ENCODE results near the gene STIMATE. TPM values are rescaled to one million over a fixed set of nuclear protein-coding genes. Genes with fewer than 3 reads are reported as not detected.

STIMATE gene
- total RNA-seq, 2 experiments from 2014 or later: 18.1 to 19.0 TPM

- Histone ChIP-seq H3K4me3 (ENCODE audit: low read depth, low read length, poor library complexity, severe bottlenecking) (no peak overlapping the region), H3K4me1 (ENCODE audit: insufficient read depth, low read length, poor library complexity, severe bottlenecking) (no peaks in the 10 kb centered on the region), H3K4me2 (ENCODE audit: low read length) (no peak overlapping the region), H4K20me1 (ENCODE audit: insufficient read depth, low read length) (no peaks in the 10 kb centered on the region; the same call in 1 of the 2 replicates), H3K27ac (ENCODE audit: low read depth, low read length, poor library complexity, severe bottlenecking) (no peak overlapping the region), H3K9me2 (ENCODE audit: insufficient read depth, low read length) (no peaks in the 10 kb centered on the region), H3K9me3 (ENCODE audit: low read length) (no peaks in the 10 kb centered on the region), H3K36me3 (ENCODE audit: insufficient read depth, low read length) (no peaks in the 10 kb centered on the region), H2AFZ (ENCODE audit: low read length) (no peak overlapping the region), H3K79me2 (ENCODE audit: insufficient read depth, low read depth, low read length) (no peaks in the 10 kb centered on the region)
- ChIA-PET CTCF (ENCODE audit: unreplicated experiment) (no interaction called here), POLR2A (interaction anchor here (0.6 kb wide), 1 partner anchor 1261 kb away, joined by 3 read pairs; no protein-coding TSS in a partner anchor)
- TF ChIP-seq, protein P1, sequence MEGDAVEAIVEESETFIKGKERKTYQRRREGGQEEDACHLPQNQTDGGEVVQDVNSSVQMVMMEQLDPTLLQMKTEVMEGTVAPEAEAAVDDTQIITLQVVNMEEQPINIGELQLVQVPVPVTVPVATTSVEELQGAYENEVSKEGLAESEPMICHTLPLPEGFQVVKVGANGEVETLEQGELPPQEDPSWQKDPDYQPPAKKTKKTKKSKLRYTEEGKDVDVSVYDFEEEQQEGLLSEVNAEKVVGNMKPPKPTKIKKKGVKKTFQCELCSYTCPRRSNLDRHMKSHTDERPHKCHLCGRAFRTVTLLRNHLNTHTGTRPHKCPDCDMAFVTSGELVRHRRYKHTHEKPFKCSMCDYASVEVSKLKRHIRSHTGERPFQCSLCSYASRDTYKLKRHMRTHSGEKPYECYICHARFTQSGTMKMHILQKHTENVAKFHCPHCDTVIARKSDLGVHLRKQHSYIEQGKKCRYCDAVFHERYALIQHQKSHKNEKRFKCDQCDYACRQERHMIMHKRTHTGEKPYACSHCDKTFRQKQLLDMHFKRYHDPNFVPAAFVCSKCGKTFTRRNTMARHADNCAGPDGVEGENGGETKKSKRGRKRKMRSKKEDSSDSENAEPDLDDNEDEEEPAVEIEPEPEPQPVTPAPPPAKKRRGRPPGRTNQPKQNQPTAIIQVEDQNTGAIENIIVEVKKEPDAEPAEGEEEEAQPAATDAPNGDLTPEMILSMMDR (conservative IDR thresholded peaks at IDR 0.05; ENCODE audit: low read length): no peak
- no peak for TF ChIP-seq EZH2phosphoT487 (IDR thresholded peaks at IDR 0.05; ENCODE audit: borderline replicate concordance, low read depth, low read length)
- BruUV-seq (replicated peaks): no TSS peak
- no peak for DNase-seq (ENCODE audit: low spot score)
- intact Hi-C loops (cut with micrococcal nuclease; ENCODE audit: unreplicated experiment): no loop called here
These were observed 22.3 kb downstream of the STIMATE start for GRCh38 chr3:52874864-52875587.

DNA sequence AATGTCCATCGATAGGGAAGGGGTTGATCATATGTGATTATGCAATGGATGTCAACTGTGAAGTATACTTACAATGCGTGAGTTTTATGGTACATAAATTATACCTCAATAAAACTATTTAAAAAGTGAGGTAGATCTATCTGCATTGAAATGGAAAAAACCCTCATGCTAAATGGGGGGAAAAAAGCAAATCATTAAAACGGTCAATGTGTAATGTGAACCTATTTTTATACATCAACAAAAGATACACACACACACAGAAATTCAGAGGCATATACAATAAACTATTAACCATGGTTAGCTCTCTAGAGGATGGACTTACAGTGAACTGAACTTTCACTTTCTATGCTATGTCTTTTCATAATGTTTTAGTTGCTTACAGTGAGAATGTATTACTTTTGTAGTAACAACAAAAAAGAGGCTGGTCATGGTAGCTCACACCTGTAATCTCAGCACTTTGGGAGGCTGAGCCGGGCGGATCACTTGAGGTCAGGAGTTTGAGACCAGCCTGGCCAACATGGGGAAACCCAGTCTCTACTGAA lies 23.1 kb downstream of the STIMATE start:
- H3K4me2 ChIP-seq (ENCODE audit: low read length): no peak overlapping the region

GRCh38 chr3:52873433-52874159 lies 23.8 kb downstream of the STIMATE start:
- H3K9me3 ChIP-seq (ENCODE audit: low read length): no peaks in the 10 kb centered on the region
- no peak for TF ChIP-seq EZH2phosphoT487 (IDR thresholded peaks at IDR 0.05; ENCODE audit: borderline replicate concordance, low read depth, low read length)
- TF ChIP-seq, protein P1 (conservative IDR thresholded peaks at IDR 0.05; ENCODE audit: low read length): no peak
- H3K27ac ChIP-seq (ENCODE audit: low read depth, low read length, poor library complexity, severe bottlenecking): no peak overlapping the region
- no peak overlapping the region for H2AFZ ChIP-seq (ENCODE audit: low read length)
- ChIA-PET POLR2A (interaction anchor here (0.6 to 0.7 kb wide), 2 partner anchors 17 to 121 kb away, joined by 3 read pairs; no protein-coding TSS in a partner anchor), CTCF (ENCODE audit: unreplicated experiment) (no interaction called here)
- no peaks in the 10 kb centered on the region for H3K4me1 ChIP-seq (ENCODE audit: insufficient read depth, low read length, poor library complexity, severe bottlenecking)
- H3K36me3 ChIP-seq (ENCODE audit: insufficient read depth, low read length): no peaks in the 10 kb centered on the region
- intact Hi-C loops (cut with micrococcal nuclease; ENCODE audit: unreplicated experiment): no loop called here
- BruUV-seq (replicated peaks): no TSS peak
- no peak for DNase-seq (ENCODE audit: low spot score)
- H4K20me1 ChIP-seq (ENCODE audit: insufficient read depth, low read length): no peaks in the 10 kb centered on the region; the same call in 1 of the 2 replicates
- H3K9me2 ChIP-seq (ENCODE audit: insufficient read depth, low read length): no peaks in the 10 kb centered on the region
- H3K4me2 ChIP-seq (ENCODE audit: low read length): no peak overlapping the region
- H3K79me2 ChIP-seq (ENCODE audit: insufficient read depth, low read depth, low read length): no peaks in the 10 kb centered on the region
- no peak overlapping the region for H3K4me3 ChIP-seq (ENCODE audit: low read depth, low read length, poor library complexity, severe bottlenecking)

More for the DNA sequence above, 23.1 kb downstream of the STIMATE start:
- H3K9me3 ChIP-seq (ENCODE audit: low read length): no peaks in the 10 kb centered on the region
- ChIA-PET CTCF (ENCODE audit: unreplicated experiment) (no interaction called here), POLR2A (interaction anchor here (0.7 kb wide), 1 partner anchor 17 kb away, joined by 3 read pairs; no protein-coding TSS in a partner anchor)
- H4K20me1 ChIP-seq (ENCODE audit: insufficient read depth, low read length): no peaks in the 10 kb centered on the region; the same call in 1 of the 2 replicates
- no peak overlapping the region for H3K27ac ChIP-seq (ENCODE audit: low read depth, low read length, poor library complexity, severe bottlenecking)
- no peak overlapping the region for H2AFZ ChIP-seq (ENCODE audit: low read length)
- H3K9me2 ChIP-seq (ENCODE audit: insufficient read depth, low read length): no peaks in the 10 kb centered on the region
- H3K36me3 ChIP-seq (ENCODE audit: insufficient read depth, low read length): no peaks in the 10 kb centered on the region
- H3K4me3 ChIP-seq (ENCODE audit: low read depth, low read length, poor library complexity, severe bottlenecking): no peak overlapping the region
- no peaks in the 10 kb centered on the region for H3K4me1 ChIP-seq (ENCODE audit: insufficient read depth, low read length, poor library complexity, severe bottlenecking)
- TF ChIP-seq EZH2phosphoT487 (IDR thresholded peaks at IDR 0.05; ENCODE audit: borderline replicate concordance, low read depth, low read length): no peak
- BruUV-seq (replicated peaks): no TSS peak
- H3K79me2 ChIP-seq (ENCODE audit: insufficient read depth, low read depth, low read length): no peaks in the 10 kb centered on the region
- intact Hi-C loops (cut with micrococcal nuclease; ENCODE audit: unreplicated experiment): no loop called here
- no peak for DNase-seq (ENCODE audit: low spot score)

All from OCI-LY7 (cell line).